Activated naive CD8-positive, alpha-beta T cell treated with anti-CD3 and anti-CD28 coated beads for 36 hours (primary cell): ENCODE measurements around the gene CTSD. TPM values are rescaled to one million over a fixed set of nuclear protein-coding genes. Genes with fewer than 3 reads are reported as not detected.

ENCODE experiments used
- DNase-seq: peaks from one replicate; pipeline ENCODE4 v3.0.0; 2021
- H3K27ac Mint-ChIP-seq: one replicate; pipeline ENCODE4 v1.8.0; 2022; ENCODE audit warnings: mild to moderate bottlenecking, moderate library complexity, mixed read lengths
- H3K27me3 Mint-ChIP-seq: one replicate; pipeline ENCODE4 v1.8.0; 2022; ENCODE audit warnings: mild to moderate bottlenecking, mixed read lengths
- H3K36me3 Mint-ChIP-seq: one replicate; pipeline ENCODE4 v1.8.0; 2021; ENCODE audit warnings: mild to moderate bottlenecking, mixed read lengths
- H3K4me1 Mint-ChIP-seq: one replicate; pipeline ENCODE4 v1.8.0; 2021; ENCODE audit warnings: mixed read lengths
- H3K4me3 Mint-ChIP-seq: one replicate; pipeline ENCODE4 v1.8.0; 2022; ENCODE audit warnings: mild to moderate bottlenecking, moderate library complexity, mixed read lengths
- H3K9me3 Mint-ChIP-seq: one replicate; pipeline ENCODE4 v1.8.0; 2022; ENCODE audit warnings: mixed read lengths
- total RNA-seq, 2 experiments: library from RNA; stranded (reverse); gene quantifications; one replicate each; pipeline ENCODE4 v1.2.3, GENCODE V29; 2021

The CTSD gene
- total RNA-seq, 2 experiments from 2014 or later, result 40.9 to 43.0 TPM

DNA sequence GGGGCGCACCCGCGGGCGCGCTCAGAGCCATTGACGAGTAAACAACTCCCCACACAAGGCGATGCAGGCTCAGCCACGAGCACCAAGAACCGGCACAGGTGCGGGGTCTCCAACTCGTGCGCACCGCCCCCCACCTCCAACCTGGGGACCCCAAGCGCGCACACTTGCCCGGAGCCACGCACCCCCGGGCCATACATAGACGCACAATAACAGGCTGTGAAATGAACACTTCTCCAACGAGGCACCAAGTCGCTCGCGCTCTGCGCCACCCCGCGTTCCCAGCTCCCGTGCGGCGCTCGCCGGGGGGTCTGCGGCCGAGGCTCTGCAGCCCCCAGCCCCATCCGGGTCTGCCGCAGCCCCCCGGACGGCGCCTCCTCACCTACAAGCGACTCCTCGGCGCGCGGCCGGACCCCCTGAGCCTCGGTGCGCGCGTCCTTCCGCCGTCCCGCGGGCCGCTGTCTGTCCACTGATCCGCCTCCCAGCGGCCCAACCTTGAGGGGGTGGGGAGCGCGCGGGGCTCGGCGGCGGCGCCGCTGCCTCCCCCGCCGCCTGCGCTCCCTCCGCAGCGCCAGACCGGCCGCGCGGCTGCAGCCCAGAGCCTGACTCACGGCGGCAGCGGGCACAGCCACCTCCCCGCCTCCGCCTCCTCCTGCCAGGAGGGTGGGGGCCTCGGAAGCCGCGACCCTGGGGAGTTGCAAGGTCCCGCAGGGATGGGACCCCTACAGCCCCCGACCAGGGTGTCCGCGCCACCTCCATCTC lies 14.9 kb downstream of the CTSD start:
- DNase-seq, result no peak
- peaks cover 2% of the 10 kb centered on the region for H3K36me3 Mint-ChIP-seq
- H3K4me3 Mint-ChIP-seq, result peak overlapping the region; percentile 7
- no peaks in the 10 kb centered on the region for H3K9me3 Mint-ChIP-seq
- peaks cover 25% of the 10 kb centered on the region for H3K27me3 Mint-ChIP-seq
- H3K4me1 Mint-ChIP-seq, result peaks cover 22% of the 10 kb centered on the region
- H3K27ac Mint-ChIP-seq, result no peak overlapping the region

DNA sequence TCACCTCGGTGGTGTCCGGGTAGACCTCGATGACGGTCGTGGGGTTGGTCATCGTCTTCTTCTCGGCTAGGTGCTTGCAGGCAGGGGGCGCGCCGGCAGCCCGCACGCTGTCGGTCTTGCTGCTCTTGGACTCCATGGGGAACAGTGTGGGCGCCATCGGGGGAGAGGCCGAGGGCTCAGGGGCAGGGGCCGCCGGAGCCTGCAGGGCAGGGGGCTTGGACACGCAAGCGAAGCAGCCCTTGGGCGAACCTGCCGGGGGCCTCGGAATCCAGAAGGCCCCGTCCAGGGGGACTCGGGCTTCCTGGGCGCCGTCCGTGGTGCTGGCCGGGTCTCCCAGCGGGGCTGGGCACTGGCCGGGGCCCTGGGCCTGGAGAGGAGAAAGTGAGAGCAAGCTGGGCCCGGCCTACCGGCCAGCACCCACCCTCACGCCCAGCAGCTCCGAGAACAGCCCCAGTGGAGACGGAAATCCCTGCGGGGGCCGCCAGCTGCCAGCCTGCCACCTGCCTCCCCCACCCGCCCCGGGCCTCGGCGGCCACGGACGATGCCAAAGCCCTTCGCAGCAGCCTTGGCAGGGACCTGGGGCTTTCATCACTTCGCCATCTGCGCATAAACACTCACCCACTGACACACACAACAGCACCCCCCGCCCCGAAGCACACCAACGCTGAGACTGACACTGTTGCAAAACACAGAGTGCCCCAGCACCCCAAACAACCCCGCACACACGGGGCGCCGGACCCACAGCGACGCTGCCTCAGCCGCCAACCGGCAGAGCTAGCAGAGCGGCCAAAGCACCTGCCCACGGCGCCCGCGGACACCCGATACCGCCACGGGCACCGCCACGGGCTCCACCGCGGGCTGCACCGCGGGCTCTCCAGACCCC lies 15.7 kb downstream of the CTSD start:
- no peak for DNase-seq
- H3K4me3 Mint-ChIP-seq, result peak overlapping the region; percentile 8
- H3K27me3 Mint-ChIP-seq, result peaks cover 25% of the 10 kb centered on the region
- H3K4me1 Mint-ChIP-seq, result peaks cover 18% of the 10 kb centered on the region
- no peaks in the 10 kb centered on the region for H3K9me3 Mint-ChIP-seq
- no peaks in the 10 kb centered on the region for H3K36me3 Mint-ChIP-seq
- no peak overlapping the region for H3K27ac Mint-ChIP-seq

DNA sequence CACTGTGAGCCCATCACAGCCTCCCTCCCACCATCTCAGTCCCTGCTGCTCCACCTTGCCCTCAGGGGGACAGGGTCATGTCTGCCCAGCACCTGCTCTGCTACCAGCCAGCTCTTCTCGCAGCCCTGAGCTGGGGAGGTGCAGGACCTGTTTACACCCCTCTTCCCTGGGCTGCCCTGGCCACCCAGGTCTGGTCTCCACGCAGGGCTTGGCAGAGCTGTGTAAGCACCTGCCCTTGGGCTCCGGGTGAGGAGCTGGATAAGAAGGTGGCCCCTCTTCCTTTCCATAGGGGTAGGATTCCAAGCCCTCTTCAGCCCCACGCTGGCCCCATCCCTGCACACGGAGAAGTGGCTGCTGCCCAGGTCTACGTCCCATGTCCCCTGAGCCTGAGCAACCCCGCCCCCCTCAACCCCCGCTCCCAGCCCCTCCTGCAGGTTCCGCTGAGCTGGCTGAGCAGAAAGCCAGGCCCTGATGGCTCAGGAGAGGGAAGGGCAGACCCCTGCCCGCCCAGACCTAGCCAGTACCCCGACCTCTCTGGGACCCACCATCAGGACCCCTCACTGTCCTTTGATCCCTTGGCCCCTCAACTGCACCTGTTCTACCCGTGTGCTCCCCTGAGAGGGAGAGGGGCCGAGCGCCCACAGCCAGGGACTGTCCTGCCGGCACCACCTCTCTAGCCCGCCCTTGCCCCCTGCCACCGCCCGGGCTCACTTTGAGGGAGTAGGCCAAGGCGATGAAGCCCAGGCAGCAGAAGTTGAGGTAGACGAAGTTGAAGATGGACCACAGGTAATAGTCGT lies 16.6 kb downstream of the CTSD start:
- Mint-ChIP-seq H3K27ac (no peak overlapping the region), H3K27me3 (peaks cover 25% of the 10 kb centered on the region), H3K36me3 (no peaks in the 10 kb centered on the region), H3K9me3 (no peaks in the 10 kb centered on the region), H3K4me1 (peaks cover 17% of the 10 kb centered on the region), H3K4me3 (no peak overlapping the region)
- DNase-seq, result no peak

DNA sequence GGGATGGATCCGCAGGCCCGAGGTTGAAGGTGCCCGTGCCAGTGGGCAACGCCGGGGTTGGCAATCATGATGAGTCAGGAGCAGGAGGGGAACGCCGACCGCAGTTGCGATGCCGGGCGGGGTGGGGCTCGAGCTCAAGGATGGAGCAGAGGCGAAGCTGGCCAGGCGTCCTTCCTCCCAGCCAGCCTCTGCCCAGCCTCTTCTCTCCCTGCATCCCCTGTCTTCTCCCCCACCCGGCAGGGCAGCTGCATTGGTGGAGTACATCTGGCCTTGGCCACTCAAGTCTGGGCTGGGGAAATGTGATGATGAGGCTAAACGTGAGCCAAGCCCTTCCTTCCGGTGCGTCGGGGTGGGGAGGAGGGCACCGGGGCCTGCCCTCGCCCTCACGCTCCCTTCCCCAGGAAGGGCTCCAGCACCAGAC lies 17.2 kb downstream of the CTSD start:
- Mint-ChIP-seq H3K4me1 (peaks cover 13% of the 10 kb centered on the region), H3K27me3 (peaks cover 25% of the 10 kb centered on the region), H3K36me3 (no peaks in the 10 kb centered on the region), H3K9me3 (no peaks in the 10 kb centered on the region), H3K4me3 (no peak overlapping the region), H3K27ac (no peak overlapping the region)
- DNase-seq, result no peak

DNA sequence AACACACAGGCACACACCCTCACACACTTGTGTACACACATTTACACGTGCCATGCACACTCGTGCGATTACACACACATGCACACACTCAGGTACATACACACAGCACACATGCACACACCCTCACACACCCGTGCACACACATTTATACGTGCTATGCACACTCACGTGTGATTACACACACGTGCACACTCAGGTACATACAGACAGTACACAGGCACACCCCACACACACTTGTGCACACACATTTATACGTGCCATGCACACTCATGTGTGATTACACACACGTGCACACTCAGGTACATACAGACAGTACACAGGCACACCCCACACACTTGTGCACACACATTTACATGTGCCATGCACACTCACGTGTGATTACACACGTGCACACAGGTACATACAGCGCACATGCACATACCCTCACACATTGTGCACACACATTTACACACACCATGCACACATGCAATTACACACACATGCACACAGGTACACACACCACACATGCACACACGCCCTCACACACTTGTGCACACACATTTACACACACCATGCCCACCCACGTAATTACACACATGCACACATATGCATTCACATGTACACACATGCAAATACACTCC lies 17.9 kb downstream of the CTSD start:
- H3K36me3 Mint-ChIP-seq, result no peaks in the 10 kb centered on the region
- H3K27ac Mint-ChIP-seq, result no peak overlapping the region
- H3K4me1 Mint-ChIP-seq, result peaks cover 13% of the 10 kb centered on the region
- H3K27me3 Mint-ChIP-seq, result peaks cover 25% of the 10 kb centered on the region
- no peak for DNase-seq
- H3K9me3 Mint-ChIP-seq, result no peaks in the 10 kb centered on the region
- no peak overlapping the region for H3K4me3 Mint-ChIP-seq

DNA sequence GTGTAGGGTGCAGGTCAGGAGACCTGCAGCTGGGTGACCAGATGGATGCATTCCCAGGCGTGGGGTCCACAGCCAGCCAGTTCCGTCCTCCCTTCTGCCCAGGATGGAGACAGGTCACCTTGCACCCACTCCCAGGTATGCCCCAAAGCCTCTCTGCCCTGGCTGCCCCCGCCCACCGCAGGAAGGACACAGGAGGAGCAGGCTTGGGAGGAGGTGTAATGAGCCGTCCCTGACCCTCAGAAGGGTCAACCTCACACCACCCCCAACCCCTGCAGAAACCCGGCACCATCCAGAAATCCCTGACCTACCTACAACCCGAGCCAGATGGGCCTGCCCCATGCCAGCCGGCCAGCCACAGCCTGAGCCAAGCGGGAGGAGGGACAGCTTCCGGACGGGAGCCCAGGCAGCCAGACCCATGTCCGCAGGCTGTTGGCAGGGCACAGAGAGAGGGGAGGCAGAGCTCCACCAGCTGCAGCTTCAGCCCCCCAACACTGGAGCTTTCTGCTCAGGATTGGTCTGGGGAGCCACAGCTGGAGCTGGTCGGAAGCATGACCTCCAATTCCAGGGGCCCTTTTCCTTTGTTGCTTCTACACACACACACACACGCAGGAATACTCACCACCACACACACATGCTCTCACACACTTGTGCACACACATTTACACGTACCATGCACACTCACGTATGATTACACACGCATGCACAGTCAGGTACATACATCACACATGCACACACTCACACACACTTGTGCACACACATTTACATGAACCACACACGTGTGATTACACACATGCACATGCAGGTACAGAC lies 18.6 kb downstream of the CTSD start:
- Mint-ChIP-seq H3K27ac (no peak overlapping the region), H3K4me3 (no peak overlapping the region), H3K36me3 (no peaks in the 10 kb centered on the region), H3K4me1 (peaks cover 8% of the 10 kb centered on the region), H3K9me3 (no peaks in the 10 kb centered on the region), H3K27me3 (peaks cover 19% of the 10 kb centered on the region)
- DNase-seq, result no peak

DNA sequence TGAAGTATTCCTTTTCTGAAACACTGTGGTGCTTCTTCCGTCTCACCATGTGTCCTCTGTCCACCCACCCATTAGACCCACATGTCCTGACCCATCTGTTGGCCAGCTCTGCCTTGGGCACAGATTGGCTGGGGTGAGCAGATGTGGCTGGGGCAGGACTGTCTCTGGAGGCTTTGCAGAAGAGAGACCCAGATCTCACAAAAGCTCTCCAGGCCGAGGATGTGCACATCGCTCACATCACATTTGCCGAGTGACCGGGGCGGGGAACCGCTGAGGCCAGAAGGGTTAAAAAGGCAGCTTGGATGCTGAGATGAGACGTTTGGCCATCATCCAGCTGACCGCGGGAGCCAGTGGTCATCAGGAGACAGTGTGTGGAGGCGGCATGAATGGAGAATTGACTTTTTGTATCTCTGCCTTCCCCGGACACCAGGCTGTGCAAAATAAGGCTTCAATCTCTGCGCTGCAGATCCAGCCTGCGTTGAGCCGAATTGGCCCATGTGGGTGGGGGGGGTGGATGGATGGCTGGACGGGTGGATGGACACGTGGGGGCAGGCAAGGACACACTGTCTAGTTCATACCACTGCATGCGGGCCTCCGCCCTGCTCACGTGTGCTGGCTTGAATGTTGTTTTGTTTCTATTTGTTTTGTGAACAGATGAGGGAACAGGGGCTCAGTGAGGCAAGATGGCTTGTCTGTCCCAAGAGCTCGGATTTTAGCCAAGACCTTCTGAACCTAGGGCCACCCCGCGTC lies 19.4 kb downstream of the CTSD start:
- no peak overlapping the region for H3K27ac Mint-ChIP-seq
- no peaks in the 10 kb centered on the region for H3K9me3 Mint-ChIP-seq
- DNase-seq, result no peak

DNA sequence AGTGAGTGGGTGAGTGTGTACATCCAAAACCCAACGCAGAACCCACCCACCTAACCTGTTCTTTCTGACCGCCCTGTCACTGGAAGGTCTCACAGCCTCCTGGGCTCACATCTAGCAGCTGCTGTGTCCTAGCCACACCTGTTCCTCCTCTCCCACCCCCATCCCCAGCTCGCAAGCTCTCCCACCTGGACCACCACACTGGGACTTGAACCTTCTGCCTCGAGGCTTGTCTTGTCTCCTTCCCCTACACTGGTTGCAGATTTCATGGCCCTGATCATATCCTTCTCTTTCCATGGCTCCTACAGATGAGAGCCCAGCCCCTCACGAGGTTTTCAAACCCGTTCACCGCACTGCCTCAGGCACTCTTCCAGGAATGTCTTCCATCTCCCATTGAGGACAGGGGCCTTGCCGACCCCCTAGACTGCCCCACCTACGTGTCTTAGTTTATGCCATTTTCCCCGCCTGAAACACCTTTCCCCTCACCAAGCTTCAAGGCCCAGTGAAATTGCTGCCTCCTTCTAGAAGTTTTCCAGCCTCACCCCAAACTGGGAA lies 20.1 kb downstream of the CTSD start:
- Mint-ChIP-seq H3K27me3 (peaks cover 9% of the 10 kb centered on the region), H3K4me1 (no peaks in the 10 kb centered on the region), H3K27ac (no peak overlapping the region), H3K36me3 (no peaks in the 10 kb centered on the region), H3K4me3 (no peak overlapping the region), H3K9me3 (no peaks in the 10 kb centered on the region)
- DNase-seq, result no peak

More for the DNA sequence above, 19.4 kb downstream of the CTSD start:
- Mint-ChIP-seq H3K27me3 (peaks cover 11% of the 10 kb centered on the region), H3K36me3 (no peaks in the 10 kb centered on the region), H3K4me1 (peaks cover under 1% of the 10 kb centered on the region), H3K4me3 (no peak overlapping the region)

DNA sequence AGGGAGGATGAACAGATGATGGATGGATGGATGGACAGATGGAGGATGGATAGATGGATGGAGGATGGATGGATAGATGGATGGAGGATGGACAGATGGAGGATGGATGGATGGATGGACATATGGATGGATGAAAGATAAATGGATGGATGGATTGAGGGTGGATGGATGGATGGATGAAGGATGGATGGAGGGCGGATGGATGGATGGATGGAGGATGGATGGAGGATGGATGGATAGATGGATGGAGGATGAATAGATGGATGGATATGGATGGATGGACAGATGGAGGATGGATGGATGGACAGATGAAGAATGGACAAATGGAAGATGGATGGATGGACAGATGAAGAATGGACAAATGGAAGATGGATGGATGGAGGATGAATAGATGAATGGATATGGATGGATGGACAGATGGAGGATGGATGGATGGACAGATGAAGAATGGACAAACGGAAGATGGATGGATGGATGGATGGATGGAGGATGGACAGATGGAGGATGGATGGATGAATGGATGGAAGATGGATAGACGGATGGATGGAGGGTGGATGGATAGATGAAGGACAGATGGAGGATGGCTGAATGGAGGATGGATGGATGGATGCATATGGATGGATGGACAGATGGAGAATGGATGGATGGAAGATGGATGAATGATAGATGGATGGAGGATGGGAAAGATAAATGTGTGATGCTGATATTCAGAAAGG lies 20.7 kb downstream of the CTSD start:
- H3K4me1 Mint-ChIP-seq, result no peaks in the 10 kb centered on the region
- no peak for DNase-seq
- no peak overlapping the region for H3K4me3 Mint-ChIP-seq
- no peaks in the 10 kb centered on the region for H3K9me3 Mint-ChIP-seq
- no peaks in the 10 kb centered on the region for H3K36me3 Mint-ChIP-seq
- peaks cover 3% of the 10 kb centered on the region for H3K27me3 Mint-ChIP-seq
- H3K27ac Mint-ChIP-seq, result no peak overlapping the region

DNA sequence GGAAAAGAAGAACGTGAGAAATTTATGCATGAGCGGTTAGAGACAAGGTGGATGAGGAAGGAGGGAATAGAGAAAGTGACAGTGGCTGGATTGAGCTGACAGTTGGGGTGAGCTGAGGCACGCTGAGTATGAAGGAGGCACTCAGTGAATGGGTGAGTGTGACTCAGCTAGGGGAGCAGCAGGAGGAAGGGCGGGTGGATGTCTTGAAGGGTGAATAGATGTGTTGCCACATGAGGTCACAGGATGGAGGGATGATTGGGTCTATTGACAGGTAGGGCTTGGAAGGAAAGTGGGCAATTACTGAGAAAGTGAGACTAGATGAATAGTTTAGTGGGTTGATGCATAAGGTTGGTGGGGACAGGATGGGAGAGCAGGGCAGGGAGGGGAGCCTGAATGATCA lies 21.4 kb downstream of the CTSD start:
- H3K4me3 Mint-ChIP-seq, result no peak overlapping the region
- H3K27ac Mint-ChIP-seq, result no peak overlapping the region
- no peaks in the 10 kb centered on the region for H3K36me3 Mint-ChIP-seq
- no peaks in the 10 kb centered on the region for H3K27me3 Mint-ChIP-seq
- DNase-seq, result no peak
- H3K4me1 Mint-ChIP-seq, result no peaks in the 10 kb centered on the region
- peaks cover 1% of the 10 kb centered on the region for H3K9me3 Mint-ChIP-seq

DNA sequence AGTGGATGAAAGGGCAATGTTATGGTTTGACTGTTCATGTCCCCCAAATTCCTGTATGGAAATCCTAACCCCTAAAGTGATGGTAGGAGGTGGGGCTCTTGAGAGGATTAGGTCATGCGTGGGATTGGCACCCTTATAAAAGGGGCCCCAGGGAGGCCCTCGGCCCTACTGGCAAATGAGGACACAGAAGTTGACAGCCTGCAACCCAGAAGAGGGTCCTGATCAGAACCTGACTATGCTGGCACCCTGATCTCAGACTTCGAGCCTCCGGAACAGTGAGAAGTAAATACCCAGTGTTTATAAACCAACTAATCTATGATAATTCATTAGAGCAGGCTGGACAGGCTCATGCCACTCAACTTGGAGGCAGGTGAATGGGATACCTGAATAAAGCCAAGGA lies 22.0 kb downstream of the CTSD start:
- DNase-seq, result no peak
- Mint-ChIP-seq H3K4me3 (no peak overlapping the region), H3K4me1 (no peaks in the 10 kb centered on the region), H3K9me3 (peaks cover 2% of the 10 kb centered on the region), H3K27ac (no peak overlapping the region), H3K27me3 (no peaks in the 10 kb centered on the region), H3K36me3 (no peaks in the 10 kb centered on the region)

DNA sequence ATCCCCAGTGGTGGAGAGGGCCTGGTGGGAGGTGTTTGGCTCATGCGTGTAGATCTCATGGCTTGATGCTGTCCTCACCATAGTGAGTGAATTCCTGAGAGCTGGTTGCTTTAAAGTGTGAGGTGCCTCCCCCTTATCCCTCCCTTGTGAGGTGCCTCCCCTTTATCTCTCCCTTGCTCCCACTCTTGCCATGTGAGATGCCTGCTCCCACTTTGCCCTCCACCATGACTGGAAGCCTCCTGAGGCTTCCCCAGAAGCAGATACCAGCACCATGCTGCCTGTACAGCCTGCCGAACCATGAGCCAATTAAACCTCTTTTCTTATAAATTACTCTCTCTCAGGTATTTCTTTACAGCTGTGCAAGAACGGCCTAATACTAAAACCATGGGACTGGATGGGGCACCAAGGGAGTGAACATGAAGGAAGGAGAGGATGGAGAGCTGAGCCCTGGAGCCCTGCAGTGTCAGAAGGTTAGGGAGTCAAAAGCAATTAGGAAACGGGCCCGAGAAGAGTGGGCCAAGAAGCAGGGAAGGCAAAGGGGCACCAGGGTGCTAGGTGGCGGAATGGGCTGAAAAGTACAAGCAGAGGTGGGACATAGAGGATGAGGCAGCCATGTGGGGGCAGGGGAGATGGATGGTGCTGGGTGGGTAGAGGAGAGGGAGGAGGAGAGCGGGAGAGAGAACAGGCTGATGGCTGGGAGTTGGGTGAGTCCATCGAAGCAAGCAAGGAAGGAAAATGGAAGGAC lies 22.8 kb downstream of the CTSD start:
- Mint-ChIP-seq H3K4me1 (no peaks in the 10 kb centered on the region), H3K9me3 (peaks cover 10% of the 10 kb centered on the region), H3K4me3 (no peak overlapping the region), H3K27ac (no peak overlapping the region), H3K36me3 (peaks cover 3% of the 10 kb centered on the region), H3K27me3 (no peaks in the 10 kb centered on the region)
- DNase-seq, result no peak
